T-helper 2 cell treated with Interferon-gamma antibody and Interleukin-4, amounts not matched to agents 100 ng/mL and 5 ng/mL, for 36 hours (primary cell): ENCODE results near the gene CAV1. TPM values are rescaled to one million over a fixed set of nuclear protein-coding genes. Genes with fewer than 3 reads are reported as not detected.

Experiments used
- intact Hi-C: fragments of 100-400 bp; cut with micrococcal nuclease; formaldehyde crosslinking; loops from one replicate; pipeline ENCODE4 v1.15.1; 2023
- total RNA-seq: library from RNA; stranded (reverse); gene quantifications from 2 replicates; pipeline ENCODE4 v1.2.3, GENCODE V29; 2022

CAV1 gene
- total RNA-seq, 1 donor from 2014 or later: not detected

DNA sequence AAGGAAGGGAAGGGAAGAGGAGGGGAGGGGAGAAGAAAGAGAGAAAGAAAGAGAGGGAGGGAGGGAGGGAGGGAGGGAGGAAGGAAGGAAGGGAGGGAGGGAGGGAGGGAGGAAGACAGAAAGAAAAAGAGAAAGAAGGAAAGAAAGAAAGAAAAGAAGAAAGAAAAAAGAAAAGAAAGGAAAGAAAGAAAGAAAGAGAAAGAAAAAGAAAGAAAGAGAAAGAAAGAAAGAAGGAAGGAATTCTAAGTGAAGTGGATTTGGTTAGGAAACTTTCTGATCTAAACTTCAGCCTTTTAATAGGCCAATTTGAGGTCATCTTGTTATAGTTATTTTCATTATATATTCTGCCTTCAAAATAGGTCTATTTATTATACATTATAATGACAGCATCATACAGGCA, 21.0 kb upstream of the CAV1 start:
- intact Hi-C loops: no loop called here

DNA sequence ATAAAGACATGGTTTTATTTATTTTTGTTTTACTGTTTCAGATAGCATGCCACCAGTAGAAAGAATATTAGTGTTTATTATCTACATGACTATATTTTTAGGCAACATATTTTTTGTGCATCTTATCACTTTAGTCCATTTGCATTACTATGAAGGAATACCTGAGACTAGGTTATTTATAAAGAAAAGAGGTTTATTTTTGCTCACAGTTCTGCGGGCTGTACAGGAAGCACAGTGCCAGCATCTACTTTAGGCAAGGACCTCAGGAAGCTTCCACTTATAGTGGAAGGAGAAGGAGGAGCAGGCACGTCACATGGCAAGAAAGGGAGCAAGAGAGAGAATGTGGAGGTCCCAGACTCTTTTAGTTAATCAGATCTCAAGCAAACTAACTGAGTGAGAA, 19.6 kb upstream of the CAV1 start:
- intact Hi-C loops: no loop called here

GRCh38 chr7:116505823-116506222, 19.0 kb upstream of the CAV1 start:
- intact Hi-C loops: no loop called here

- intact Hi-C loops: no loop called here
Observed at GRCh38 chr7:116509982-116510579, 14.8 kb upstream of the CAV1 start.

GRCh38 chr7:116510795-116511194, 14.0 kb upstream of the CAV1 start:
- intact Hi-C loops: no loop called here

- intact Hi-C loops: no loop called here
Observed at GRCh38 chr7:116511552-116512519, 13.0 kb upstream of the CAV1 start.

GRCh38 chr7:116512520-116513188, 12.2 kb upstream of the CAV1 start:
- intact Hi-C loops: no loop called here

GRCh38 chr7:116515584-116515983, 9.3 kb upstream of the CAV1 start:
- intact Hi-C loops: no loop called here

DNA sequence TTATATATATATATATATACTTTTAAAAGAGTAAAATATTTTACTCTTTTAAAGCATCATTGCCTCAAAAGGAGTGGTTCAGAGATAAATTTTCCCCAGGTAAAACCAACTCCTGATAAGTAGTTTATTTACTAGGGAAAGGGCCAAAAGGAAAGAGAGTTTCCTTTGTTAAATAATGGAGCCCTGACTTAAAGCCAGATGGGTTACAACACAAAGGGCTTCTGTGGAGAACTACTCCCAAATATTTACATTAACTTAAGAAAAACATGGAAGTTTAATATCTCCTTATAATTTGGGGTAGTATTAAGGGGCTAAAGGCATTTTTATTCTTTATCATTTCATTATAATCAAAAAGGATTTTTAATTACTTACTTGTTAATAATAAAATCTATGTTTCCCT, 8.5 kb upstream of the CAV1 start:
- intact Hi-C loops: no loop called here

DNA sequence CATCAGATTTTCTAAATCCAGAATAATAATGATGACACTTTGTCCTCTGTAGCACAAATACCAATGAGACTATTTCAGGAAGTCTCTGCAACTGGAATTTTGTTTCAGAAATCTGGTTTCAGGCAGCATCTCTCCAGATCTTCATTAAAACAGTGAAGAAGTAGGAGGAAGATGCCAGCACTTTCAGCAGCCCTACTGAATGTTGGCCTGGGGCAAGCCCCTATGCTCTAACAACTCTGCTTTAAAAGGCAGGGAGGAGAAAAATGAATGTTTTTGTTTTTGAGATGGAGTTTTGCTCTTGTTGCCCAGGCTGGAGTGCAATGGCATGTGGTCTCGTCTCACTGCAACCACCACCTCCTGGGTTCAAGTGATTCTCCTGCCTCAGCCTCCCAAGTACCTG, 7.2 kb upstream of the CAV1 start:
- intact Hi-C loops: no loop called here

DNA sequence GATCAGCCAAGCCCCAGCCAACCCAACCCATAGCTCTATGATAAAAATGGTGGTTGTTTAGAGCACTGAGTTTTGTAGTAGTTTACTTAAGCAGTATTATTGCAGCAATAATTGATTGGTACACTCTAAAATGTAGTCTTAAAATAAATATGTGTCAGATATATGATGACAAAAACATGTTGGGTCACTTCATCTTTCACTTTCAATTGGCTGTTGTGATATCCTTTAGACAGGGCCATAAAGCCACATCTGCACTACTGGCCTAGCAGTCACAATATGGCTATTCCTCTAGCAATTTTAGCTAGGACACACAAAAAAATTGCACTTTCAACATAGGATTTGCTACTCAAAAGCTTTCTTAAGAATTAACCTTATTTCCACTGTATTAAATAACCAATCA, 5.9 kb upstream of the CAV1 start:
- intact Hi-C loops: no loop called here

DNA sequence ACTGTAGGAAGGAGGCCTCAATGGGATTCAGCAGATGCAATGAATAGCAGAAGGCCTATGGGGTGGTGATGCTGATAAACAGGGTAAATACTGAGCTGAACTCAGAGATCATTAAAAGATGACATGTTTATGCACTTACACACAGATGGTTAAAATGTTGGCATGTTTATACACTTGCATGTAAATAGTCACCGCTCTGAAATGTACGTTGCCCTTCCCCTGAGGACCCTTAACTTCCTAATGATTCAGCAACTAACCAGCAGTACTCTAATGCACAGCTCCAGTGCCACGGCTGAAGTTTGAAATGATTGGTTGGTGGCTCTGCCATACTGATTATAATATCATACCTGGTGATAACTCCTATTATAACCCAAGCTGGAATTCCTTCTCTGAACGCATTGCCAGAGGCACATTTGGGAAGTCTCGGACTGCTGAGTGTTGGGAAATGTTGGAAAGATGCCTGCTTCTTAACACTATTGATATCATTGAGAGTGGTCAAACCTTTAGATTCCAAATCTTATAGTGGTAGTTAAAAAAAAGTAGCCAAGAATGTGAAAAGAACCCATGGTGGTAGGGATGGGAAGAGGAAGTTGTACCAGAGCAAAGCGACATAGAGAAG, 3.7 kb upstream of the CAV1 start:
- intact Hi-C loops: loop anchor here (10.0 kb wide), 1 partner anchor 284 kb away; no protein-coding TSS in a partner anchor

- intact Hi-C loops: loop anchor here (10.0 kb wide), 1 partner anchor 283 kb away; no protein-coding TSS in a partner anchor
Observed at GRCh38 chr7:116522247-116522646, 2.6 kb upstream of the CAV1 start.

GRCh38 chr7:116524221-116524608, 621 bp upstream of the CAV1 start:
- intact Hi-C loops: loop anchor here (10.0 kb wide), 1 partner anchor 281 kb away; no protein-coding TSS in a partner anchor

DNA sequence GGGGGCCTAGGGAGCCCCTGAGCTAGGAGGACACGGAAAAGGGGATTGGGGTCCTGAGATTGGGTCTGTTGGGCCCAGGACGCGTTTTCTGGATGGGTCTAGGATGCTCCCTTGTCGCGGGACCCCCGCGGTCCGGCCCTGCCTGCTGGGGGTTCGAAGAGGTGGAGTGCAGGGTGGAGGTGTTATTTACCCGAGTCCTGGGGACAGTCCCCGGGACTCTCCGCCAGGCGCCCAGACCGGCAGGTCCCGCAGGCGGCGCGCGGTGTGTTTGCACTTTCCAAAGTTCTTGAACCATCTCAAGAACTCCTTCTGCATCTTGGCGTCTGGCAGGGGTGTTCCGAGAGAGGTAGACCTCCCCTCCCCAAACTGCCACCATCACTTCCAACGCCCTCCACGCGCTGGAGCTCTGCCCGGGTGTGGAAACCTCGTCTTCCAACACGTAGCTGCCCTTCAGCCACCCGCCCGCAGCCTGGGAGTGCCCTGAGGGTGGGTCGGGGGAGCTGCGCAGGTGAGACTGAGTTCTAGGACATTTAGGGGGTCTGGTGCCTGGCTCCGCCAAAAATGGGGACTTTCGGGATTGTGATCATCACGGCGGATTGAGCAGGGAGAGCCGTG, 569 bp downstream of the CAV1 start:
- intact Hi-C loops: loop anchor here (10.0 kb wide), 1 partner anchor 279 kb away; no protein-coding TSS in a partner anchor

DNA sequence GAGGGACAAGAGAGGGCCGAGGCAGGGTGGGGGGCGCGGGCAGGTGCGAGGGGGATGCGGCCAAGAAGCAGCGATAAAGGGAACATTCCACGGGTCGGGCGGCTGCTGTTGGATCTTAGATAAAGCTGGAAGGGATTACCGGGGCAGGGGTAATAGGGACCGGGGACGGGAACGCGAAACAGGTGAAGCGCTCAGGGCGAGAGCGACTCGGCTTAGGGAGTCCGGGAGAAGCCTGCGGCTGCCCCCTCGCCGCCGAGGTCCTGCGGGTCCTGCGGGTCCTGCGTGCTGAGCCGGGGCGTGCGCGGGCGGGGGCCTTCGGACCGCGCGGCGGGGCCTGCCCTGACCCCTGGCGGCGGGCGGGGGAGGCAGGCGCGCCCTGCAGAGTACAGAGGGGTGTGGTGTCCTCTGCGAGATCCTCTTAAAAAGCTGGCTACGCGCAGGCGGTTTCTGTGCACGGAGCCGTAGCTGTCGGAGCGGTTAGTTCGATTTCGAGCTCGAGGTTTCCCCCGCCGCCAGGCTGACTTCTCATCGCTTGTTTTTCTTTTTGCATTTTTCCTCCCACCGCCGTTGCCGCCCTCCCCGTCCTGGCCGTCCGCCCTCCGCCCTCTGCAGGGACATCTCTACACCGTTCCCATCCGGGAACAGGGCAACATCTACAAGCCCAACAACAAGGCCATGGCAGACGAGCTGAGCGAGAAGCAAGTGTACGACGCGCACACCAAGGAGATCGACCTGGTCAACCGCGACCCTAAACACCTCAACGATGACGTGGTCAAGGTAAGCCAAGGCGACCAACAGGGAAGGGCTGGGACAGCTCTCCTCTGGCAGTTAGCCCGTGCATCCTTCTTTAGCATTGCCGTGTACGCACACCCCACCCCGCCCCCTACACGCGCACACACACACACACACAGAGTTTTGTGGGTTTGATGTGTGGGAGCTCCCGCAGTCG, 1.4 kb downstream of the CAV1 start:
- intact Hi-C loops: loop anchor here (1.0 to 10.0 kb wide), 5 partner anchors 62 to 387 kb away; no protein-coding TSS in a partner anchor

- intact Hi-C loops: loop anchor here (1.0 to 10.0 kb wide), 5 partner anchors 61 to 388 kb away; no protein-coding TSS in a partner anchor
Observed at GRCh38 chr7:116526897-116527296, 2.1 kb downstream of the CAV1 start.

- intact Hi-C loops: loop anchor here (2.0 to 10.0 kb wide), 3 partner anchors 277 to 389 kb away; no protein-coding TSS in a partner anchor
Observed at GRCh38 chr7:116527521-116527920, 2.7 kb downstream of the CAV1 start.

DNA sequence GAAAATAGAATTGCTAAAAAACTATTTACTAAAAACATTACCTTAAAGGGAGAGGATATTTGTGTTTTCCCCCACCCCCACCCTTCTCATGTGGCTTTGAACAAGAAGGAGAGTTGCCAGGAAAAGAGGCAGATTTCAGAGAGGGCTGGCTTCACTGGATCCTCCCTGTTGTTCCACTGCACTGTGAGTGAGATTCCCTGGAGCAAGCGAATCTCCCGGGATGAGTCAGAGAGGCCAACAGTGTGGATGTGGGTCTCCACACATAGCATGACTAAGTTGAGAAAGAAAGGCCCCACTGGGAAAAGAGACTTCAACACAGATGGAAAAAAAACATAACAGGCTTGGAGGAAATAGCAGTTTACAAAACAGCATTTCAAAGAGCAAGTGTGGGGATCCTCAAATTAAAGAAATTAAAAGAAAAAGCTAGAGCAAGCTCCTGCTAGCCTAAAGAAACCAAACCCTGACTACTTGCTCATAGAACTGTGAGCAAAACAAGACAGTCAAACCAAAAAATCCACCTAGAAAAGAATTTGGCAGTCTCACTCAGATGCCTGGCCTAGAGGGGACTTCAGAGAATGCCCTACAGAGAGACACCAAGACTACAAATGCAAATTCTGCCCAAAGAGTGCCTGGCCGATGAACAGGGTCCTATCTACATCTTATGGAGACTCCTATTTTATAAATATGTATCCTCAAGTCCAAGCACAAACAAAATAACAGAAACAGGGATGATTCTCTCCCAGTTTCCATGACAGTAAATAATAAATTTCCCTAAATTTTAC, 3.4 kb downstream of the CAV1 start:
- intact Hi-C loops: loop anchor here (10.0 kb wide), 1 partner anchor 277 kb away; no protein-coding TSS in a partner anchor
